Fibroblast of lung (primary cell): Measurements from ENCODE around the gene SLC7A14.

Source experiments
- EZH2 ChIP-seq: IDR thresholded peaks from 2 replicates; pipeline ENCODE4 v1.5.1; 2012; ENCODE audit warnings: low read length, control low read depth, mild to moderate bottlenecking; ENCODE audit errors: missing control alignments
- TF ChIP-seq, protein P1 (sequence below), 2 donors: IDR thresholded peaks in 1 of 2; conservative IDR thresholded peaks in 1 of 2; 1 replicate in 1 of 2; 2 replicates in 1 of 2; pipeline ENCODE4 v1.5.1; 2011 to 2012; ENCODE audit warnings: low read length in 2 of 2, control low read depth in 1 of 2, inconsistent platforms in 1 of 2, low read depth in 1 of 2, mild to moderate bottlenecking in 1 of 2

DNA sequence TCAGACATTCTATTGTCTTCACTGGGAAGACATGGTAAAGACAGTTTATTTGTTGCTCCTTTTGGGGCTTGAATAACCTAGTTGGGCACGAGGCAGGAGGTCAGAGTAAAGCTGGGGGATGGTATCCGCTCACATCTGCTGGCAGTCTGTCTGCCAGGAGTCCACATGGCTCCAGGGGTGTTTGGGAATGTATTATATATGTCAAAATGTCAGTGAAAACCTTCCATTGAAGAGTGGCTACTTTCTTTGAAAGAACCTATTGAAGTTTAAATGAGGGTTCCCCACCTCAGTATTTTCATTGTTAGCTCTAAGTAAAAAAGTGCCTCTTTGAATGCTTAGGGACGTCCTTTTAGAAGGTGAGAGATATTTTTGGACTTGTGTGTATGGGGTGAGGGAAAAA, 98.8 kb downstream of the SLC7A14 start:
- TF ChIP-seq, protein P1, sequence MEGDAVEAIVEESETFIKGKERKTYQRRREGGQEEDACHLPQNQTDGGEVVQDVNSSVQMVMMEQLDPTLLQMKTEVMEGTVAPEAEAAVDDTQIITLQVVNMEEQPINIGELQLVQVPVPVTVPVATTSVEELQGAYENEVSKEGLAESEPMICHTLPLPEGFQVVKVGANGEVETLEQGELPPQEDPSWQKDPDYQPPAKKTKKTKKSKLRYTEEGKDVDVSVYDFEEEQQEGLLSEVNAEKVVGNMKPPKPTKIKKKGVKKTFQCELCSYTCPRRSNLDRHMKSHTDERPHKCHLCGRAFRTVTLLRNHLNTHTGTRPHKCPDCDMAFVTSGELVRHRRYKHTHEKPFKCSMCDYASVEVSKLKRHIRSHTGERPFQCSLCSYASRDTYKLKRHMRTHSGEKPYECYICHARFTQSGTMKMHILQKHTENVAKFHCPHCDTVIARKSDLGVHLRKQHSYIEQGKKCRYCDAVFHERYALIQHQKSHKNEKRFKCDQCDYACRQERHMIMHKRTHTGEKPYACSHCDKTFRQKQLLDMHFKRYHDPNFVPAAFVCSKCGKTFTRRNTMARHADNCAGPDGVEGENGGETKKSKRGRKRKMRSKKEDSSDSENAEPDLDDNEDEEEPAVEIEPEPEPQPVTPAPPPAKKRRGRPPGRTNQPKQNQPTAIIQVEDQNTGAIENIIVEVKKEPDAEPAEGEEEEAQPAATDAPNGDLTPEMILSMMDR (conservative IDR thresholded peaks at IDR 0.05 in 1 of 2, IDR thresholded peaks at IDR 0.05 in 1 of 2; ENCODE audit: low read depth in 1 of 2, low read length in 2 of 2) = no peak
- no peak for TF ChIP-seq EZH2
